Skin of body (tissue), 2 donors: ENCODE measurements around the gene ARG1. TPM values are rescaled to one million over a fixed set of nuclear protein-coding genes. Genes with fewer than 3 reads are reported as not detected.

Experiments
- DNase-seq: peaks from one replicate; lab custom pipeline; 2025; lab: John Stamatoyannopoulos, UW
- total RNA-seq: library from RNA; depleted of rRNA; stranded (reverse); fragments of >200 nt; gene quantifications from one replicate; pipeline ENCODE4 v1.2.3, GENCODE V29; 2014

Gene ARG1
- total RNA-seq, 1 donor from 2014 or later = 23.9 TPM

- DNase-seq = no peak
Measured at GRCh38 chr6:131581523-131581922, 8.5 kb downstream of the ARG1 start.

DNA sequence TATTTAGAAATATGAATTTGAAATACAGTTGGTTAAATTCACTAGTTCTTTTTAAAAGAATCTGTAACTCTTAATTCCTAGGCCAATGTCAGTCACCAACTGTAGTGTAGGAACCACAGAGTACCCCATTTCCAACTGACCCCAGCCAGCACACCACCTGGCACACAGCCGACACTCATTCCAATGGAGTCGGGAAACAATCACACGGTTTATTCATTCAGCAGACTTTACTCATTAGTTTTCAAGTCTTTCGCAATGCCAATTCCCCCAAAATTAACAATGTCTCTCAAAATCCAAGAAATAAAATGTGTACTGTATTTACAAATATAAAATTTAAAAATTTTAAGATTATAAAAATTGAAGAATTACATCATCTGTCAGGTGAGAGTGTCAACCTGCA is 13.5 kb downstream of the ARG1 start:
- DNase-seq = no peak

DNA sequence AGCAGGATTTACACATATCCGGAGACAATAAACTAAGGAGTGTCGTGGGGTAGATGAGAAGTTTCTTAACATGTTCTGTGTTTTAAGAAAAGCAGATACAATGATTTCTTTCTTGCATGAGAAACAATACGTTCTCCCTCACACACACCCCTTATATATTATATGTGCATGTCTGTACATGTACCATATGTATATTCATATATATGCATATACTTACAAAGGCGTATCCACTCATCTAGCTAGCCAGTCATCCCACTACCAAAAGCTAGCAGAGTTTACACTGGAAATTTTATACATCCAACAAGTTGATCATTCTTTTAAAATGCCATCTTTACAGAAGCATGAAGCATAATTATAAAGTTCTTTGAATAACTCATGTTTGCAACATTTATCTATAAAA is 14.9 kb downstream of the ARG1 start:
- no peak for DNase-seq

- DNase-seq = no peak
Measured at GRCh38 chr6:131588643-131589042, 15.6 kb downstream of the ARG1 start.

- no peak for DNase-seq
Measured at GRCh38 chr6:131592935-131593334, 19.9 kb downstream of the ARG1 start.

DNA sequence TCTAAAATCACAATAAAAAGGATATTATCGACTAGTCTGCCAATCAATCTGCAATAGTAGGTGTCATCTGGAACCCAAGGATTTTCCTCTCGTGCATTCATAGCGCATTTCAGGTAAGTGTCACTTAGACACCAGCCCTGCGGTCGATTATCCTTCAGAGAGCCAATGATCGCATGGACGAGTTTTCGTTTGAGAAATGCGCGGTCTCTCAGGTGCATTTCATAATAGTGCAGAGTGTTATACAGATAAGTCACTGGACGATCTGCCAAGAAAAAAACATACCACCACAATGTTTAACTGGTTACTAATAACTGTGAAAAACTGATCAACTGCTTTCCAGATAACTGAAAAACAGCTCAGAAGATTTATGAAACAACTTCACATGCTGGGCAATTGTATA is 21.0 kb downstream of the ARG1 start:
- no peak for DNase-seq

GRCh38 chr6:131597446-131597845 is 24.4 kb downstream of the ARG1 start:
- no peak for DNase-seq

DNA sequence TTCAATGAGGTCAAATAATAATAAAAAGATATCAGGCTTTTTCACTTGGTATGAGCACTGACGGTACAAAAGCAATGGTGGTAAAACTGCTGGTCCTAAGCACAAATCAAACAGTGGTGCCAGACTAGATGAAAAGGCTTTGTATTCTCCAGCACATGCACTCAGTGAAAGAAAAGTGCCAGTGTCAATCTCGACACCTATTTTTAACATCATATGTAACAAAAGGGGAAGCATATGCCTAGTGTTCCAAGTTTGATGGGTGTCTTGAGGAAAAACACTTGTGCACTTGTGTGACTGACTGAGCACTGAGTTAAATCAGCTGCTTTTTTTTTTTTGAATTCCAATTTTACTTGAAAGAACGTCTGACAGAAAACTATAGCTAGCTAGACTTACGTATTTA is 27.7 kb downstream of the ARG1 start:
- DNase-seq = no peak

GRCh38 chr6:131602781-131603312 is 29.8 kb downstream of the ARG1 start:
- no peak for DNase-seq

GRCh38 chr6:131613296-131613925 is 40.4 kb downstream of the ARG1 start:
- no peak for DNase-seq

GRCh38 chr6:131615275-131615674 is 42.2 kb downstream of the ARG1 start:
- no peak for DNase-seq

GRCh38 chr6:131627724-131628682 is 55.0 kb downstream of the ARG1 start, which contains the start of gene MED23:
MED23 (minus strand) TSS chr6:131628242; CDS start chr6:131628049, 193 bp downstream.
- DNase-seq = peak; percentile 95

GRCh38 chr6:131628726-131629125 is 55.7 kb downstream of the ARG1 start:
- no peak for DNase-seq

- no peak for DNase-seq
Measured at GRCh38 chr6:131629651-131630050, 56.6 kb downstream of the ARG1 start.

DNA sequence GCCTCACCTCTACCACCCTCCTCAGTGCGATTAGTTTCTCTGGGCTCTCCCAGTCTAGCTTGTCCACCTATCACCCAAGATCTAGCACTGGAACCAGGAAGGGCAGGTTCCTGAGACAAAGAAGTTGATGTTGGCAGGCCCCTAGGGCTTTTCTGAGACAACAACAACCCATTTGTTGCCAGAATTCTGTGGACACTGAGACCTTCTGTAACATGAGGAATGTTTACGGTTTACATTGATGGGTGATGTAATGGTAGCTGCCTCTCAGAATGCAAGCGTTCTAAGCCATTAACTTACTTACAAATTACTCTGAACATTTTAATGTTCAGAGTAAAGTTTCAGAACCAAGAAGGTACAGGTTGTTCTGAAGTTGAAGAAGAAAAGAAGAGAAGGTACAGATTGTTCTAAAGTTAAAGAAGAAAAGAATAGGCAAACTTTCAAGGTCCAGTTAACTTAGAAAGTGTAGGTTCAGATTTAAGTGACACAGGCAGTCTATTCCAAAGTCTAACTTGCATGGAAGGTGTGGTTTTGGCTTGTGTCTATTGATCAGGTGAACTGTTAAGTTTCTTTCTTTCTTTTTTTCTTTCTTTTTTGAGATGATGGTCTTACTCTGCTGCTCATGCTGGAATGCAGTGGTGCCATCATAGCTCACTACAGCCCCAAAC is 58.7 kb downstream of the ARG1 start:
- DNase-seq = no peak

Other genes starting within 250 kb of the ARG1 start
- 41.1 TPM for gene MED23, start 55.0 kb downstream of the ARG1 start, total RNA-seq
- gene ENPP3, start 64.1 kb downstream of the ARG1 start, total RNA-seq = 2.0 TPM
- not detected for gene OR2A4, start 128.2 kb downstream of the ARG1 start, total RNA-seq
- not detected for gene CTAGE9, start 137.8 kb downstream of the ARG1 start, total RNA-seq
- 16.2 TPM for gene ENPP1, start 234.8 kb downstream of the ARG1 start, total RNA-seq